Measurements from ENCODE around the gene EYA2.

The EYA2 gene

GRCh38 chr20:47133809-47134456 lies 239.3 kb downstream of the EYA2 start:
- TF ChIP-seq POLR2A (IDR thresholded peaks at IDR 0.05; ENCODE audit: low read depth, low read length) (no peak), TAF1 (IDR thresholded peaks at IDR 0.05; ENCODE audit: borderline replicate concordance, low read depth, low read length) (no peak)
- no peak for DNase-seq (ENCODE audit: insufficient read length)
- no peak for FAIRE-seq

- no peak for DNase-seq (ENCODE audit: insufficient read length)
- TF ChIP-seq TAF1 (IDR thresholded peaks at IDR 0.05; ENCODE audit: borderline replicate concordance, low read depth, low read length) (no peak), POLR2A (IDR thresholded peaks at IDR 0.05; ENCODE audit: low read depth, low read length) (no peak), POLR2AphosphoS5 (IDR thresholded peaks at IDR 0.05; ENCODE audit: low read depth, low read length) (no peak)
- no peak for FAIRE-seq
These were observed 242.1 kb downstream of the EYA2 start for GRCh38 chr20:47136782-47137181.

GRCh38 chr20:47137231-47137870 lies 242.7 kb downstream of the EYA2 start:
- FAIRE-seq = no peak

GRCh38 chr20:47139934-47140535 lies 245.4 kb downstream of the EYA2 start:
- no peak for DNase-seq (ENCODE audit: insufficient read length)
- no peak for FAIRE-seq
- TF ChIP-seq POLR2AphosphoS5 (IDR thresholded peaks at IDR 0.05; ENCODE audit: low read depth, low read length) (no peak), POLR2A (IDR thresholded peaks at IDR 0.05; ENCODE audit: low read depth, low read length) (no peak), TAF1 (IDR thresholded peaks at IDR 0.05; ENCODE audit: borderline replicate concordance, low read depth, low read length) (no peak)

More at GRCh38 chr20:47137231-47137870, 242.7 kb downstream of the EYA2 start:
- DNase-seq (ENCODE audit: insufficient read length) = no peak
- TF ChIP-seq TAF1 (IDR thresholded peaks at IDR 0.05; ENCODE audit: borderline replicate concordance, low read depth, low read length) = no peak
- TF ChIP-seq POLR2A (IDR thresholded peaks at IDR 0.05; ENCODE audit: low read depth, low read length) = no peak
- no peak for TF ChIP-seq POLR2AphosphoS5 (IDR thresholded peaks at IDR 0.05; ENCODE audit: low read depth, low read length)

DNA sequence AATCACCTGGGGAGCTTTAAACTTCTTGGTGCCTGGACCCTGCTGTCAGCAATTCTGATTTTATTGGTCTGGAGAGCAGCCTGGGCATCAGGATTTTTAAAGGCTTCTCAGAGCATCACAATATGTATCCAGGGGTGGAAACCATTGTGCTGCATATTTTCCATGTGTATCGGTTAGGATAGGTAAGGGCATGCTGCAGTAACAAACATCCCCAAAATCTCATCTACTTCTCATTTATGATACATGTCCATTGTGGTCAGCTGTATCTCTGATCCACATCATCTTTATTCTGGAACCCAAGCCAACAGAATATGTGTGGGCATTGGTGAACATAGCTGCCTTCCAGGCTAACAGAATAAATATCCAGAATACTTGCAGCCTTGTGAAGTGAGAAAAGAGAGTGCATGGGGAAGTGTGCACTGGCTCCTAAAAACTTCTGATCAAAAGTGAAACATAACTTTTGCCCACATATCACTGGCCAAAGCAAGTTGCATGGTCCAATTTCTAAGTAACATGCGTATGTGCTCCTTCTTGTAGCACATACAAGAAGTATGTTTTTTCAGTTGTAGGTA lies 246.8 kb downstream of the EYA2 start:
- DNase-seq (ENCODE audit: insufficient read length) = no peak
- FAIRE-seq = no peak
- no peak for TF ChIP-seq POLR2A (IDR thresholded peaks at IDR 0.05; ENCODE audit: low read depth, low read length)
- no peak for TF ChIP-seq TAF1 (IDR thresholded peaks at IDR 0.05; ENCODE audit: borderline replicate concordance, low read depth, low read length)
- no peak for TF ChIP-seq POLR2AphosphoS5 (IDR thresholded peaks at IDR 0.05; ENCODE audit: low read depth, low read length)

- FAIRE-seq = no peak
- no peak for TF ChIP-seq POLR2A (IDR thresholded peaks at IDR 0.05; ENCODE audit: low read depth, low read length)
- no peak for TF ChIP-seq TAF1 (IDR thresholded peaks at IDR 0.05; ENCODE audit: borderline replicate concordance, low read depth, low read length)
- no peak for TF ChIP-seq POLR2AphosphoS5 (IDR thresholded peaks at IDR 0.05; ENCODE audit: low read depth, low read length)
These were observed 247.5 kb downstream of the EYA2 start for GRCh38 chr20:47141941-47142773.

GRCh38 chr20:47142774-47143170 lies 248.1 kb downstream of the EYA2 start:
- TF ChIP-seq POLR2A (IDR thresholded peaks at IDR 0.05; ENCODE audit: low read depth, low read length) = no peak
- TF ChIP-seq POLR2AphosphoS5 (IDR thresholded peaks at IDR 0.05; ENCODE audit: low read depth, low read length) = no peak
- no peak for TF ChIP-seq TAF1 (IDR thresholded peaks at IDR 0.05; ENCODE audit: borderline replicate concordance, low read depth, low read length)
- DNase-seq (ENCODE audit: insufficient read length) = no peak
- FAIRE-seq = no peak

More at GRCh38 chr20:47141941-47142773, 247.5 kb downstream of the EYA2 start:
- no peak for DNase-seq (ENCODE audit: insufficient read length)

DNA sequence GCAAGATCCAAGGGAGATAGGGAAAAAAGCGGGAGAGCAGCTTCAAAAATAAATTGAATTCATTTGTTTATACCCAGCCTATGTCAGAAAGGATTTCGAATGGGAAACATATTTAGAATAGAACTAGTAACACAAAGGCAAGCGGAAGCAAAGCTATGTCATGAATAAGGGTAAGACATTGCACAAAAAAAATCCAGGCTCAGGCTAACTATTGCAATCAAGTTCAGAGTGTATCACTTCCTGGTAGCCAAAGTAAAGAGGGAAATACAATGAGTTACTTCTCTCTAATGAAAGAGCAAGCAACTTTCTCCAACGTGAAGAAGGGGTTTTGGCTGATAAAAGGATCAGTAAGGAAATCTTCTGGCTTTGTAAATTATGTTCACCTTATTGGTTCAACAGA lies 249.0 kb downstream of the EYA2 start:
- FAIRE-seq (no peak), DNase-seq (ENCODE audit: insufficient read length) (no peak)
- TF ChIP-seq POLR2AphosphoS5 (IDR thresholded peaks at IDR 0.05; ENCODE audit: low read depth, low read length) = no peak
- no peak for TF ChIP-seq POLR2A (IDR thresholded peaks at IDR 0.05; ENCODE audit: low read depth, low read length)
- no peak for TF ChIP-seq TAF1 (IDR thresholded peaks at IDR 0.05; ENCODE audit: borderline replicate concordance, low read depth, low read length)

DNA sequence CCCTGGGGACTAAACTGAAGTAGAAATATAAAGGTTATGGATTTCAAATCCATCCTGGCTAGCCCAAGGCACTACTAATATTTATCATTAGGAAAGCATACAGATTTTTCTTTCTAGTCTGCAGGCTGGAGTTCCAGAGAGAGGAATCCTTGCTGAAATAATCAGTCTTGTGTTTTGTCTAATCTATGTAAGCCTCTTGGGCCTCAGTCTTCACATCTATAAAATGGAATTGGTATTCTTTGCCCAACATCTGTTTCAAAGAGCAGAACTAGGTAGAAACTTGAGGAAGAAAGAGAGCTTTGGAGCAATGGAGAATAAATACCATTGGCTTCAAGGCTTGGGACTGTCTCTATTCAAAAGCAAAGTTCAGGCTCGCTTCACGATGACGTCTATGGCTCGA lies 249.8 kb downstream of the EYA2 start:
- FAIRE-seq (no peak), DNase-seq (ENCODE audit: insufficient read length) (no peak)
- no peak for TF ChIP-seq POLR2A (IDR thresholded peaks at IDR 0.05; ENCODE audit: low read depth, low read length)

- FAIRE-seq (no peak), DNase-seq (ENCODE audit: insufficient read length) (no peak)
- no peak for TF ChIP-seq TAF1 (IDR thresholded peaks at IDR 0.05; ENCODE audit: borderline replicate concordance, low read depth, low read length)
- no peak for TF ChIP-seq POLR2A (IDR thresholded peaks at IDR 0.05; ENCODE audit: low read depth, low read length)
- no peak for TF ChIP-seq POLR2AphosphoS5 (IDR thresholded peaks at IDR 0.05; ENCODE audit: low read depth, low read length)
These were observed 252.0 kb downstream of the EYA2 start for GRCh38 chr20:47146686-47147085.

GRCh38 chr20:47148059-47148458 lies 253.4 kb downstream of the EYA2 start:
- no peak for FAIRE-seq
- TF ChIP-seq POLR2A (IDR thresholded peaks at IDR 0.05; ENCODE audit: low read depth, low read length) (no peak), POLR2AphosphoS5 (IDR thresholded peaks at IDR 0.05; ENCODE audit: low read depth, low read length) (no peak), TAF1 (IDR thresholded peaks at IDR 0.05; ENCODE audit: borderline replicate concordance, low read depth, low read length) (no peak)
- DNase-seq (ENCODE audit: insufficient read length) = no peak
